HAP-1 (cell line): ENCODE results near the gene TOP1.

ENCODE experiments used
- DNase-seq, 2 experiments: peaks; one replicate each; pipeline ENCODE4 v3.0.0-alpha.2; 2016 to 2020; ENCODE audit warnings: low spot score in 2 of 2
- H3K27me3 ChIP-seq: fragments of 250-450 bp; sonication (Bioruptor Pico); 2 replicates; pipeline ENCODE4 v1.5.1; 2020; ENCODE audit warnings: low read depth, mild to moderate bottlenecking, moderate library complexity
- H3K36me3 ChIP-seq: fragments of 250-450 bp; sonication (Bioruptor Pico); replicated peaks from 2 replicates; pipeline ENCODE4 v1.5.1; 2020; ENCODE audit warnings: mild to moderate bottlenecking
- H3K4me1 ChIP-seq: fragments of 250-450 bp; sonication (Bioruptor Pico); 2 replicates; pipeline ENCODE4 v1.5.1; 2020; ENCODE audit warnings: mild to moderate bottlenecking
- H3K4me3 ChIP-seq: fragments of 250-450 bp; sonication (Bioruptor Pico); 2 replicates; pipeline ENCODE4 v1.5.1; 2020; ENCODE audit warnings: mild to moderate bottlenecking, moderate library complexity
- H3K9me3 ChIP-seq: fragments of 250-450 bp; sonication (Bioruptor Pico); 2 replicates; pipeline ENCODE4 v1.5.1; 2020; ENCODE audit warnings: mild to moderate bottlenecking, moderate library complexity
- in situ Hi-C: fragments of 300-500 bp; cut with MboI; formaldehyde crosslinking; loops from 3 replicates; pipeline ENCODE4 v1.14.3; 2020; ENCODE audit warnings: low sequenced_read_pairs, inconsistent platforms, mixed read lengths

Gene TOP1

GRCh38 chr20:41028359-41029149, at the start of gene TOP1:
Gene TOP1, plus strand, starts transcription at chr20:41028822. Its CDS starts 246 bp downstream, at chr20:41029068.
- Histone ChIP-seq H3K36me3 (peaks cover 3% of the 10 kb centered on the region), H3K4me3 (peak within 1 kb of the TSS; percentile 88), H3K9me3 (no peaks in the 10 kb centered on the region), H3K4me1 (peaks cover 26% of the 10 kb centered on the region), H3K27me3 (no peaks in the 10 kb centered on the region)
- DNase-seq, result peak; percentile 98 to 100
- in situ Hi-C loops, result no loop called here

- no peak overlapping the region for H3K4me3 ChIP-seq
- peaks cover 4% of the 10 kb centered on the region; the same call in 1 of the 2 replicates for H3K27me3 ChIP-seq
- no peaks in the 10 kb centered on the region for H3K9me3 ChIP-seq
- H3K36me3 ChIP-seq, result no peaks in the 10 kb centered on the region
- DNase-seq, result no peak
- no peaks in the 10 kb centered on the region for H3K4me1 ChIP-seq
- in situ Hi-C loops, result no loop called here
Measured at GRCh38 chr20:40979247-40979646, 49.4 kb upstream of the TOP1 start.

GRCh38 chr20:40980106-40980827, 48.4 kb upstream of the TOP1 start:
- Histone ChIP-seq H3K27me3 (no peaks in the 10 kb centered on the region), H3K4me3 (no peak overlapping the region), H3K4me1 (no peaks in the 10 kb centered on the region), H3K9me3 (no peaks in the 10 kb centered on the region), H3K36me3 (no peaks in the 10 kb centered on the region)
- in situ Hi-C loops, result loop anchor here (5.0 kb wide), 1 partner anchor 112 kb away; no protein-coding TSS in a partner anchor
- no peak for DNase-seq

- Histone ChIP-seq H3K9me3 (no peaks in the 10 kb centered on the region), H3K27me3 (no peaks in the 10 kb centered on the region), H3K4me3 (no peak overlapping the region), H3K4me1 (no peaks in the 10 kb centered on the region), H3K36me3 (no peaks in the 10 kb centered on the region)
- in situ Hi-C loops, result loop anchor here (5.0 kb wide), 1 partner anchor 111 kb away; no protein-coding TSS in a partner anchor
- no peak for DNase-seq
Measured at GRCh38 chr20:40980828-40981310, 47.8 kb upstream of the TOP1 start.

GRCh38 chr20:40982415-40983145, 46.0 kb upstream of the TOP1 start:
- Histone ChIP-seq H3K36me3 (no peaks in the 10 kb centered on the region), H3K4me1 (no peaks in the 10 kb centered on the region), H3K9me3 (no peaks in the 10 kb centered on the region), H3K27me3 (no peaks in the 10 kb centered on the region), H3K4me3 (no peak overlapping the region)
- in situ Hi-C loops, result loop anchor here (5.0 kb wide), 1 partner anchor 110 kb away; no protein-coding TSS in a partner anchor
- no peak for DNase-seq

GRCh38 chr20:40983898-40984297, 44.7 kb upstream of the TOP1 start:
- H3K27me3 ChIP-seq, result no peaks in the 10 kb centered on the region
- DNase-seq, result no peak
- H3K4me1 ChIP-seq, result no peaks in the 10 kb centered on the region
- H3K4me3 ChIP-seq, result no peak overlapping the region
- no peaks in the 10 kb centered on the region for H3K36me3 ChIP-seq
- in situ Hi-C loops, result loop anchor here (5.0 kb wide), 1 partner anchor 108 kb away; no protein-coding TSS in a partner anchor
- H3K9me3 ChIP-seq, result no peaks in the 10 kb centered on the region

GRCh38 chr20:40984496-40984895, 44.1 kb upstream of the TOP1 start:
- Histone ChIP-seq H3K9me3 (no peaks in the 10 kb centered on the region), H3K27me3 (no peaks in the 10 kb centered on the region), H3K36me3 (no peaks in the 10 kb centered on the region), H3K4me3 (no peak overlapping the region), H3K4me1 (no peaks in the 10 kb centered on the region)
- no peak for DNase-seq
- in situ Hi-C loops, result loop anchor here (5.0 kb wide), 1 partner anchor 108 kb away; no protein-coding TSS in a partner anchor

- H3K4me3 ChIP-seq, result no peak overlapping the region
- H3K27me3 ChIP-seq, result no peaks in the 10 kb centered on the region
- no peaks in the 10 kb centered on the region for H3K4me1 ChIP-seq
- DNase-seq, result no peak
- in situ Hi-C loops, result no loop called here
- no peaks in the 10 kb centered on the region for H3K9me3 ChIP-seq
- H3K36me3 ChIP-seq, result no peaks in the 10 kb centered on the region
Measured at GRCh38 chr20:40986774-40987173, 41.8 kb upstream of the TOP1 start.

- H3K9me3 ChIP-seq, result no peaks in the 10 kb centered on the region
- H3K27me3 ChIP-seq, result no peaks in the 10 kb centered on the region
- H3K4me1 ChIP-seq, result no peaks in the 10 kb centered on the region
- no peak overlapping the region for H3K4me3 ChIP-seq
- in situ Hi-C loops, result no loop called here
- no peaks in the 10 kb centered on the region for H3K36me3 ChIP-seq
- peak; percentile 58 to 80 for DNase-seq
Measured at GRCh38 chr20:40990542-40991120, 38.0 kb upstream of the TOP1 start.

- H3K9me3 ChIP-seq, result no peaks in the 10 kb centered on the region
- H3K4me1 ChIP-seq, result no peaks in the 10 kb centered on the region
- no peaks in the 10 kb centered on the region for H3K36me3 ChIP-seq
- H3K27me3 ChIP-seq, result no peaks in the 10 kb centered on the region
- no peak for DNase-seq
- no peak overlapping the region for H3K4me3 ChIP-seq
- in situ Hi-C loops, result no loop called here
Measured at GRCh38 chr20:40991181-40991889, 37.3 kb upstream of the TOP1 start.

- Histone ChIP-seq H3K36me3 (no peaks in the 10 kb centered on the region), H3K4me3 (no peak overlapping the region), H3K27me3 (no peaks in the 10 kb centered on the region), H3K4me1 (no peaks in the 10 kb centered on the region), H3K9me3 (no peaks in the 10 kb centered on the region)
- in situ Hi-C loops, result no loop called here
- DNase-seq, result no peak
Measured at GRCh38 chr20:40992349-40993113, 36.1 kb upstream of the TOP1 start.

GRCh38 chr20:40993794-40994540, 34.7 kb upstream of the TOP1 start:
- DNase-seq, result peak in 1 of 2 experiments; percentile 21
- no peaks in the 10 kb centered on the region for H3K27me3 ChIP-seq
- no peaks in the 10 kb centered on the region for H3K9me3 ChIP-seq
- no peak overlapping the region for H3K4me3 ChIP-seq
- H3K36me3 ChIP-seq, result no peaks in the 10 kb centered on the region
- in situ Hi-C loops, result no loop called here
- H3K4me1 ChIP-seq, result no peaks in the 10 kb centered on the region
